ENCODE results near the gene CD80.

The CD80 gene

DNA sequence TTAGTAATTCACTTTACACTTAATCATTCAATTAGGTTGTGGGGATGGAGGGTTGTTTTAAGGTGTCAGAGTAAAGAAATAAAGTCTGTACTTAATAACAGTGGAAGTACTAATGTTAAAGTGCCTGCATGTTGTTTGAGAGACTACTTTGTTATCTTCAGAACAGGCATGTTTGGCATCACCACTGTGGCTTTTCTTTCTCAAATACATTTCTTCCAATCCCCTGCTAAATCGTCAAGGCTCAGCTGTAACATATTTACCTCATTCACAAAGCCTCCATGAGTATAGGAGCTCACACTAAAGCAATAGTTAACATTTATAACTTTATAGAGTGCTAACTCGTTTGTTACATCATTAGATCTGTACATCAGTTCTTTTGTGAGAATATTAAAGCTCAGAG lies 58.5 kb downstream of the CD80 start:
- in situ Hi-C loops (cut with HindIII; ENCODE audit: low sequenced_read_pairs) = no loop called here

DNA sequence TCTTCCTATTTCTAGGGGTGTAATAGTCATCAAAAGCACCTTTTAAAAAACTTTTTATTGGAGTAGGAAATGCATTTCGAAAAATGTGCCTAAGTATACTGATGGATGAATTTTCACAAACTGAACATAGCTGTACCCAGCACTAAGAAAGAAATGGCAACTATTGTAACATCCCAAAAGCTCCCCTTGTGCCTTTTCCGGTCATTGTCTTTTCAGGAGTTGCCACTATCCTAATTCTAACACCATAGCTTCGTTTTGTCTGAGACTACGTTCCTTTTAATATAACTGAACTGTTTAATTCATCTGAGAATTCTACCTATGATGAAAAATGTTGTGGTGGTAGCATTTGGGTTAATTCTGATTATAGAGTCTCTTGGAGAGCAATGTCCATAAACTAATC lies 59.1 kb downstream of the CD80 start:
- in situ Hi-C loops (cut with HindIII; ENCODE audit: low sequenced_read_pairs) = no loop called here

DNA sequence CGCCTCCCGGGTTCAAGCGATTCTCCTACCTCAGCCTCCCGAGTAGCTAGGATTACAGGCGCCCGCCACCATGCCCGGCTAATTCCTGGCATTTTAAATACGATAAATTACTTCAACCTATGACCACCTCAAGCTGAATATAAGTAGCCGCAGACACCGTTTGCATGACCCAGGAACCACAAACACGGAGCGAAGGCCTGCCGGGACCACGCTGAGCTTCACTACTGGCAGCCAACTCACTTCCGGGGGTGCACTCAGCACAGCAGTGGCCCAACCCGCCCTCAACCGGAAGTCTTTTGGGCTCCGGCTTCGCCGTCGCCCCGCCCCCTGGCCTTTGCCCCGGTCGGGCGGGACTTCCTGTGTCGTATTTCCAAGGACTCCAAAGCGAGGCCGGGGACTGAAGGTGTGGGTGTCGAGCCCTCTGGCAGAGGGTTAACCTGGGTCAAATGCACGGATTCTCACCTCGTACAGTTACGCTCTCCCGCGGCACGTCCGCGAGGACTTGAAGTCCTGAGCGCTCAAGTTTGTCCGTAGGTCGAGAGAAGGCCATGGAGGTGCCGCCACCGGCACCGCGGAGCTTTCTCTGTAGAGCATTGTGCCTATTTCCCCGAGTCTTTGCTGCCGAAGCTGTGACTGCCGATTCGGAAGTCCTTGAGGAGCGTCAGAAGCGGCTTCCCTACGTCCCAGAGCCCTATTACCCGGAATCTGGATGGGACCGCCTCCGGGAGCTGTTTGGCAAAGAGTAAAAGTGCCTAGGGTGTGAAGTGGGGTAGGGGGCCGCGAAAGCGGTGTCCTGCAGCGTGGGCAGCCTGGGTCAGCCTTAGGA lies 61.0 kb downstream of the CD80 start, which contains the start of gene TIMMDC1:
TIMMDC1 (plus strand) TSS at position 362 of the 826 bp plus-strand sequence; CDS start at position 549, 187 bp downstream.
- in situ Hi-C loops (cut with HindIII; ENCODE audit: low sequenced_read_pairs) = loop anchor here (10.0 kb wide), 1 partner anchor 66 kb away; no protein-coding TSS in a partner anchor

- in situ Hi-C loops (cut with HindIII; ENCODE audit: low sequenced_read_pairs) = loop anchor here (10.0 kb wide), 1 partner anchor 67 kb away; no protein-coding TSS in a partner anchor
Observed at GRCh38 chr3:119497820-119498185, 61.6 kb downstream of the CD80 start.

DNA sequence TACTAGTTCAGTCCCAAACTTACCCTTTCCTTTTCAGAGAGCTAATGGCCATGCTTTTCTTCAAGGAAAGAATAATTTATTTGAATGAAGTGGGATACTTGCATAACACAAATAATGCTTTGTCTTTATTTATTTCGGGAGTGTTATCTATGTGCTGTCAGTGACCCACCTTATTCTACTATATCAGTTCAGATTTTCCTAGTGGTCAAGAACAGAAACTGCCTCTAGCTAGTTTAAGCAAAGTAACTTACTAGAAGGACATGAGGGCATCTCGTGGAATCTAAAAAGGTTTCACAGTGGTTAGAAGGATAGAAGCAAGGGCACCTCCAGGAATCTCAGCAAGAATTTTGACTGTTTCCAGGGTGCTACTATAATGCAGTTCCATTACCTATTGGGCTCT lies 64.8 kb downstream of the CD80 start:
- in situ Hi-C loops (cut with HindIII; ENCODE audit: low sequenced_read_pairs) = loop anchor here (10.0 kb wide), 1 partner anchor 70 kb away; no protein-coding TSS in a partner anchor

DNA sequence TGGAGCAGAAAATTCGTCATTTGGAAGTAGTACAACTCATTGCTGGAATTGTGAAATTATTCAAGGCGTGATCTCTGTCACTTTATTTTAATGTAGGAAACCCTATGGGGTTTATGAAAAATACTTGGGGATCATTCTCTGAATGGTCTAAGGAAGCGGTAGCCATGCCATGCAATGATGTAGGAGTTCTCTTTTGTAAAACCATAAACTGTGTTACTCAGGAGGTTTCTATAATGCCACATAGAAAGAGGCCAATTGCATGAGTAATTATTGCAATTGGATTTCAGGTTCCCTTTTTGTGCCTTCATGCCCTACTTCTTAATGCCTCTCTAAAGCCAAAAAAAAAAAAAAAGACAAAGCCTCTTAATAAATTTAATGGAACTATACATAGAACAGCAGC lies 66.6 kb downstream of the CD80 start:
- in situ Hi-C loops (cut with HindIII; ENCODE audit: low sequenced_read_pairs) = loop anchor here (10.0 kb wide), 1 partner anchor 72 kb away; no protein-coding TSS in a partner anchor

DNA sequence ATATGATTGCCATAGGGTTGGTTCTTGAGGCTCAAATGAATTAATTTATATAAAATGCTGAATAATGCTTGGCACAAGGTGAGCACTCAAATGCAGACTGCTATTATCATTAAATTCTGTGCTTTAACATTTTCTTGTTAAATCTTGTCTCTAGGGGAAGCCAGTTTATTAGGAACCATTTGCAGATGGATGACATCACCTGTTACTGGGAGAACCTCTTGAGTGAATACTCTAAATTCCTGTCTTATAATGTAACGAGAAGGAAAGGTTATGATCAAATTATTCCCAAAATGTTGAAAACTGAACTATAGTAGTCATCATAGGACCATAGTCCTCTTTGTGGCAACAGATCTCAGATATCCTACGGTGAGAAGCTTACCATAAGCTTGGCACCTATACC lies 67.3 kb downstream of the CD80 start:
- in situ Hi-C loops (cut with HindIII; ENCODE audit: low sequenced_read_pairs) = loop anchor here (10.0 kb wide), 1 partner anchor 73 kb away; no protein-coding TSS in a partner anchor

- in situ Hi-C loops (cut with HindIII; ENCODE audit: low sequenced_read_pairs) = loop anchor here (10.0 kb wide), 1 partner anchor 75 kb away; no protein-coding TSS in a partner anchor
Observed at GRCh38 chr3:119490153-119490552, 69.3 kb downstream of the CD80 start.

DNA sequence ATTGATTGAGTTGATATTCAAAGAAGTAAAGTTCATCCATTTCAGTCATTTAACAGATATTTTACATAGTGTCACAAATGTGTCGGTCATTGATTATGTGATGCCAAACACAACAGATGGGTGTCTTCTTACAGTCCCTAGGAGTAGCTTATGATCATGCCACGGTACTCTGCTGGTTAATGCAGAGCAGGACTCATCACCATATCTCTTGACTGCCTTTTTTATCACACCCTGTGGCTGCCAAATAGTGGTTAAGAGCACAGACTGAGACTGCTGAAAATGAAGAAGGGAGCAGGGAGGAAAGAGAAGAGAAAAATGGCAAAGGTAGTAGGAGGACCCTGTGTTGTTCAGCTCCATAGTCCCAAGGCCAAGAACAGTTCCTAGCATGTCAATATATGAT lies 73.9 kb downstream of the CD80 start:
- in situ Hi-C loops (cut with HindIII; ENCODE audit: low sequenced_read_pairs) = no loop called here

GRCh38 chr3:119483101-119483500 lies 76.3 kb downstream of the CD80 start:
- in situ Hi-C loops (cut with HindIII; ENCODE audit: low sequenced_read_pairs) = no loop called here

DNA sequence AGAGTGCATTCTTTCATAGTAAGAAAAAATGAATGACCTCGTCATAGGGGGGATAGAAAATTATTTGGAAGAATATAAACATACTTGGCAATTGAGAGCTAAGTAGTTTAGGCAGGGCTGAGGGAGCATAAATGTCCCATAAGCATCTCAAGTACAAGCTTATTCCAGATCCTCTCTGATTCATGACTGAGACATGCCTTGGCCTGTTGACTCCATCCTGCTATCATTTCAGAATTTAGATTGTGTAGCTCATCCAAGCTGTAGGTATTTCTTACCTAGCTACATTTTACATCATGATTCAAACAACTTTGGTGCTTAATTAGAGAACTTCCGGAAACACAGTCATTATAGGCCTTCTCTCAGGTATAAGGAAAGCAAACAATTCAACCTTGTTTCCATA lies 78.3 kb downstream of the CD80 start:
- in situ Hi-C loops (cut with HindIII; ENCODE audit: low sequenced_read_pairs) = no loop called here

Measured in DLD1 (cell line).